GM12891 (cell line): ENCODE results near the gene POLA2.
"Not testable (repeated sequence)": the region's sequence is repeated elsewhere in the genome, so short reads cannot be mapped to it uniquely, and the experiment has no call there.

Experiments
- DNase-seq: peaks from one replicate; pipeline ENCODE4 v3.0.0; 2011; ENCODE audit warnings: low spot score; ENCODE audit not compliant: insufficient read length
- FAIRE-seq: peaks from 2 replicates; lab custom pipeline; 2011; peaks lifted over from hg19 to GRCh38; lab: Jason Lieb, UNC
- PAX5 ChIP-seq: IDR thresholded peaks from 2 replicates; pipeline ENCODE4 v1.6.1; 2011; ENCODE audit warnings: low read length, moderate library complexity, mild to moderate bottlenecking; ENCODE audit not compliant: insufficient read depth, severe bottlenecking
- POLR2A ChIP-seq: IDR thresholded peaks from 2 replicates; pipeline ENCODE4 v1.6.1; 2011; ENCODE audit warnings: low read depth, low read length, control low read depth
- POLR2AphosphoS5 ChIP-seq: IDR thresholded peaks from 2 replicates; pipeline ENCODE4 v1.6.1; 2011; ENCODE audit warnings: low read depth, low read length, control low read depth
- POU2F2 ChIP-seq: IDR thresholded peaks from 2 replicates; pipeline ENCODE4 v1.6.1; 2011; ENCODE audit warnings: low read depth, mild to moderate bottlenecking, control low read depth, low read length, moderate library complexity
- SPI1 ChIP-seq: IDR thresholded peaks from 2 replicates; pipeline ENCODE4 v1.6.1; 2011; ENCODE audit warnings: low read depth, low read length, control low read depth
- TAF1 ChIP-seq: IDR thresholded peaks from 2 replicates; pipeline ENCODE4 v1.6.1; 2011; ENCODE audit warnings: low read depth, low read length, control low read depth

Gene POLA2

DNA sequence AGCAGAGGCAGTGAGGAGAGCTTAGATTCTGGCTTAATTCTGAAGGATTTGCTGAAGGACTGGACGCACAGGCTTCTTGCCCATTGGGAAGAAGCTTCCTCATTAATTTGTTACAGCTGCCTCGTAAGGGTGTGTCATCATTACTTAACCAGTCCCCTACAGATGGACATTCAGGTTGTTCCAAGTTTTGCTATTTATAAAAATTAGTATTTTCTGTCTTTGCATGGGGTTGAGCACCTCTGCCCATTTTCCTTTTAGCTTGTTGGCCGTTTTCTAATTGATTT is 41.9 kb upstream of the POLA2 start:
- TF ChIP-seq POLR2AphosphoS5 (no peak), TAF1 (no peak), POLR2A (no peak), SPI1 (no peak), POU2F2 (no peak), PAX5 (no peak)
- no peak for FAIRE-seq
- no peak for DNase-seq

DNA sequence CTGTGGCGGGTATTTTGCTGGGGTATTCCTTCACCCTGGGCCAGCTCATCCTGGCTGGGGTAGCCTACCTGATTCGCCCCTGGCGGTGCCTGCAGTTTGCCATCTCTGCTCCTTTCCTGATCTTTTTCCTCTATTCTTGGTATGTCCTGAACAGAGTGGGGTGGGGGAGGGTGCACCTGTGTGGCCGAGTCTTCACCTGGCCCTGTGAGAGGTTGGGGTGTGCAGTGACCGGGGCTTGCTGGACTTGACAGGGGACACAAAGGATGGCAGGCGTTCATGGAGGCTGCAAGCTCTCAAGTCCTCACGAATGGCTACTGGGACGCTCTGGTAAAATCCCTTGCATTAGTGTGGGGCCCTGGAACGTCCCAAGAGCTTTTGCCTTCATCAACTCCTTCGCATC is 40.7 kb upstream of the POLA2 start:
- FAIRE-seq: no peak
- no peak for DNase-seq
- TF ChIP-seq SPI1 (no peak), TAF1 (no peak), POU2F2 (no peak), POLR2AphosphoS5 (no peak), POLR2A (no peak)

DNA sequence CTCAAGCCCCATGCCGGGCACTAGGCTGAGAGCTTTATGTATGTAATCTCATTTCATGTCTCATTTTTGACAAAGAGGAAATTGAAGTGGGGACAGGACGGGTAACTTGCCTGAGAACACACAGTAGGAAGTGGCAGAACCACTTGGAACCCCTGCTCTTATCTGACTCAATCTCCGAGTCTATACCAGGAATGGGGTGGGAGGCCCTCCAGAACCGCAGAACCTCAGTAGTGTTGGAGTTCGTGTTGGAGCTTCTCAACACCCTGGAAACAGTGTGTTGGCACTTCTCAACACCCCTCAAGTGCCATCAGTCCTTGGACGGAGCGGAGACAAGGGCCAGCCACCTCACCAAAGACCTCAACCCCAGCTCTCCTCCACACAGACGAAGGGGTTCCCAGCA is 38.8 kb upstream of the POLA2 start:
- TF ChIP-seq SPI1 (no peak), PAX5 (no peak), TAF1 (no peak), POLR2AphosphoS5 (no peak), POLR2A (no peak), POU2F2 (no peak)
- FAIRE-seq (no peak), DNase-seq (no peak)

DNA sequence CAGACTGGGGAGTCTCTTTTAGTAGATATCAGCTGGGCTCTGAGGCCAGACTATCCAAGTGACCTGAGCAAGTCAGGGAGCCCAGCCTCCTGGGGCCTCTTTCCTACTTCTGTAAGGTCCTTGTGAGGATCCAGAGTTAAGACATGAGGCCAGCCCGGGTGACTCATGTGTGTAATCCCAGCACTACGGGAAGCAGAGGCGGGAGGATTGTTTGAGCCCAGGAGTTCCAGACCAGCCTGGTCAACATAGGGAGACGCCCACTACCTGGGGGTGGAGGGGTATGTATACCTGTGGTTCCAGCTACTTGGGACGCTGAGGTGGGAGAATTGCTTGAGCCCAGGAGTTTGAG is 36.9 kb upstream of the POLA2 start:
- FAIRE-seq: no peak
- no peak for DNase-seq

DNA sequence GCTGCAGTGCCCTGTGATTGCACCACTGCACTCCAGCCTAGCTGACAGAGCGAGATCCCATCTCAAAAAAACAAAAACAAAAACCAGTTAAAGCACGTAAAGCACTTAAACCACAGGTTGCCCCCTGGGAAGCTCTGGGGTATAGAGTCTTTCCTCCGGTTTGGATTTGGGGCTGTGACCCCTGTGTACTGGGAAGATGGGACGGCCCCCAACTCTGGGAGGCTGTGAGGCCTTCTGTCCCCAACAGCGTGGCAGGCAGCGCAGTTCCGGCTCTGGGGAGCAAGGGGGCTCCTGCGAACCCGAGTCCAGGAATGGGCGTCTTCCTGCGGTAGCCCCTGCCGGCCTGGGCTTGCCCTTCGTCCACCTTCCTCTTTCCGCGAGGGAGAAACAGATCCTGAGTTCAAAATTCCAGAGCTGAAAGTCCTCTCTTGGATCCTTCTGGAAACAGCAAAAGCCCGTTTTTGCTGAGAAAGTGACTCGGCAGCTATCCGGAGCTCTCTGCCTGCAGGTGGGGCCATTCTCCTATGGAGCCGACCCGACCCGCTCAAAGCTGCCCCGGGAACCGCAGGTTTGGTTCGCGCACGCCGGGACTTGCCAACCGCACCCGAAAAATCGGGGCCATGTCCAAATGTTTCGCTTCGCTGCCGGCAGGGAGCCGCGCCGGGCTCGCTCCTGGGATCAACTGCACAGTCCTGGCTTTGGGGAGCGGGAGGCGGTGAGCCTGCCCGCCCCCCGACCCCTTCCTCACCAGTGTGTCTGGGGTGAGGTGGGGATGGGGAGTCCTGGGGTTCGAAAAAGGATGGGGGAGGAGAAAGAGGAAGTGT is 36.3 kb upstream of the POLA2 start:
- DNase-seq (peak; percentile 69), FAIRE-seq (no peak)
- no peak for TF ChIP-seq POU2F2
- TF ChIP-seq POLR2AphosphoS5: no peak
- TF ChIP-seq SPI1: peak; percentile 77; the same call in 1 of the 2 replicates
- no peak for TF ChIP-seq PAX5
- TF ChIP-seq TAF1: no peak
- TF ChIP-seq POLR2A: no peak

More for the DNA sequence above, 36.9 kb upstream of the POLA2 start:
- TF ChIP-seq POLR2A (no peak), PAX5 (no peak)

DNA sequence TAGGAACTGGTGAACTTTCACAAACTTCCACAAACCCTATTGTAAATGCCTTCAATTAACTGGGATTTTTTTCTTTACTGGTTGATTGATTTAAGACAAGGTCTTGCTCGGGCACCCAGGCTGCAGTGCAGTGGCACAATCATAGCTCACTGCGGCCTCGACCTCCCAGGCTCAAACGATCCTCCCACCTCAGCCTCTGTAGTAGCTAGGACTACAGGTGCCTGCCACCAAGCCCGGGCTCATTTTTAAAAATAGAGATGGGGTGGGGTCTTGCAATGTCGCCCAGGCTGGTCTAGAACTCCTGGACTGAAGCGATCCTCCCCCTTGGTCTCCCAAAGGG is 35.7 kb upstream of the POLA2 start:
- TF ChIP-seq TAF1: no peak
- TF ChIP-seq POLR2A: no peak
- TF ChIP-seq POLR2AphosphoS5: no peak
- no peak for TF ChIP-seq POU2F2
- no peak; the same call in 1 of the 2 replicates for TF ChIP-seq SPI1
- no peak for TF ChIP-seq PAX5
- no peak for FAIRE-seq
- no peak for DNase-seq

DNA sequence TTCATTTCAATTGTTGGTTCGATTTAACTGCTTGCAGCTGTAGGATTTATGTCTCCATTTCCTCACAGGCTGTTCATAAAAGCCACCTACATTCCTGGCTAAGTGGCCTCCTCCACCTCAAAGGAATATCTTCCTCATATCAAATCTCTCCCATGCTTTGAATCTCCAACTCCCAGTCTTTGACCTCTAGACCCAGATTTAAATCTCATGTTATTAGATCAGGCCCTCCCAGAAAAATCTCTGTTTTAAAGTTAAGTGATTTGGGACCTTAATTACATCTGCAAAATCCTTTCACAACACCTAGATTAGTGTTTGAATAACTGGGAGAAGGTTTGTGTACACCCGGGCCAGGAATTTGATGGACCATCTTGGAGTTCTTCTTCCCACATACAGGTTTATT is 33.9 kb upstream of the POLA2 start:
- TF ChIP-seq SPI1: no peak
- no peak for TF ChIP-seq POU2F2
- no peak for TF ChIP-seq POLR2A
- TF ChIP-seq PAX5: no peak
- TF ChIP-seq TAF1: no peak
- TF ChIP-seq POLR2AphosphoS5: no peak
- no peak for FAIRE-seq
- DNase-seq: no peak

DNA sequence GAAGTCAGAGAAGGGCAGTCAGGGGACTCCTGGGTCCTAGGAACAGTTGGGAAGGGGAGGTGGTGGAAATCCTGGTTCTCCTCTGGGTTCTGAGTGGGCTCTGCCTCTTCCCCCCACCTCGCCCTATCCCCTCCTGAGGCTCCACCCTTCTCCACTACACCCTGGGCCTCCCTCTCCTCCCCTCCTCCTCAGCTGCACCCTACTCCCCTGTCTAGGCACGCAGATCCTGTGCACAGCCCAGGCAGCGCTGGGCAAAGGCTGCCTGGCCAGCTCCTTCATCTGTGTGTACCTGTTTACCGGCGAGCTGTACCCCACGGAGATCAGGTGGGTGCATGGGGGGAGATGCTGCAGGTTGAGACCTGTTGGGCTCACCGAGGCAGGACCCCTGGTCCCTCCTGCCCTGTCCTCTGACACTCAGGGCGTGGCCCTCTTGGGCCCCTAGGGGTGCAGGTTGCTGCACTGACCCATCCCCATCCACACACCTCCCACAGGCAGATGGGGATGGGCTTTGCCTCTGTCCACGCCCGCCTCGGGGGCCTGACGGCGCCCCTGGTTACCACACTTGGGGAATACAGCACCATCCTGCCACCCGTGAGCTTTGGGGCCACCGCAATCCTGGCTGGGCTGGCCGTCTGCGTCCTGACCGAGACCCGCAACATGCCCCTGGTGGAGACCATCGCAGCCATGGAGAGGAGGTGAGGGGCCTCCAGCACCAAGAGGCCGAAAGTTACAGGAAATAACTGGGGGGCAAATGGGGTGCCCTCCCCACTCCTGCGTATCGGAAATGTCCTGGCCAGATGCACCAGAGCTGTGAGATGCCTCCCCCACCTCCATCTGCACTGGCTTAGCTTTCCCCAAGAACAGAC is 25.3 kb upstream of the POLA2 start:
- no peak for TF ChIP-seq PAX5
- no peak for TF ChIP-seq POLR2A
- TF ChIP-seq TAF1: no peak
- TF ChIP-seq SPI1: no peak
- no peak for TF ChIP-seq POU2F2
- no peak for TF ChIP-seq POLR2AphosphoS5
- DNase-seq (no peak), FAIRE-seq (no peak)

DNA sequence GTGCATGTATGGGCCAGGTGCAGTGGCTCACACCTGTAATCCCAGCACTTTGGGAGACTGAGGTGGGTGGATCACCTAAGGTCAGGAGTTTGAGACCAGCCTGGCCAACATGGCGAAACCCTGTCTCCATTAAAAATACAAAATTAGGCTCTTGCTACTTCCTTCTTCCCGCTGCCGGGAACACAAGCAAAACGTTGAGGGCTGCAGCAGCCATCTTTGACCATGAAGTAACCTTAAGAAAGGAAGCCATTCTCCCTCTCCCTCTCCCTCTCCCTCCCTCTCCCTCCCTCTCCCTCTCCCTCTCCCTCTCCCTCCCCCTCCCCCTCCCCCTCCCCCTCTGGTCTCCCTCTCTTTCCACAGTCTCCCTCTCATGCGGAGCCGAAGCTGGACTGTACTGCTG is 23.5 kb upstream of the POLA2 start:
- not testable (repeated sequence) for DNase-seq, FAIRE-seq

DNA sequence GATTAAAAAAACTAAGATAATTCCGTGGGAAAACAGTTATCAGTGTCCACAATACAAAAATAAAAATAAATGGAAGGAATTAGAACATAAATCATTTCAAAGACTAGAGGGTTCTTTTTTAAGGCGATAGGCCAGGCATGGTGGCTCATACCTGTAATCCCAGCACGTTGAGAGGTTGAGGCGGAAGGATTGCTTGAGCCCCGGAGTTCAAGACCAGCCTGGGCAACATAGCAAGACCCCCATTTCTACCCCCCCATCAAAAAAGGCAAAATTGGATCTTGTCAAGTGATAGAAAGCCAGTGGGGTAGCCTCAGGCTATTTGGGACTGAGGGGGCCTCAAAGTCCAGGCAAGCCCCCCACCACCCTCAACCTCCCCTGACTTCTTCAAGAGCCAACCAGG is 20.6 kb upstream of the POLA2 start:
- TF ChIP-seq POLR2AphosphoS5 (no peak), TAF1 (no peak), SPI1 (no peak), POU2F2 (no peak), PAX5 (no peak), POLR2A (no peak)
- DNase-seq: no peak
- FAIRE-seq: no peak
